ENCODE measurements around the gene PRKCE.
"Not testable (repeated sequence)": the region's sequence is repeated elsewhere in the genome, so short reads cannot be mapped to it uniquely, and the experiment has no call there.

PRKCE gene

DNA sequence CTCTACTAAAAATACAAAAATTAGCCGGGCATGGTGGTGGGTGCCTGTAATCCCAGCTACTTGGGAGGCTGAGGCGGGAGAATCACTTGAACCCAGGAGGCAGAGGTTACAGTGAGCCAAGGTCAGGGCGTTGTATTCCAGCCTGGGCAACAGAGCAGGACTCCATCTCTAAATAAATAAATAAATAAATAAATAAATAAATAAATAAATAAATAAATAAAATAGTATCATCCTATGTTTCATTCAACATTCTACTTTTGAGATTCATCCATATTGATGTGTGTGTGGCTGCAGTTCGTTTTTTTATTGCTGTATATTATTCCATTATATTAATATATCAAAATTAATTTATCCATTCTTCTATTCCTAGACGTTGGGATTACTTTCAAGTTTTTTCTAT lies 207.4 kb downstream of the PRKCE start:
- no CpG with 5 or more reads among the region's 5 CpGs for WGBS (ENCODE audit: extremely low coverage, insufficient coverage, low lambda C conversion rate)
- H3K27ac ChIP-seq (ENCODE audit: low read depth, low read length); DNase-seq; H3K4ac ChIP-seq (ENCODE audit: low read depth, low read length); H2BK120ac ChIP-seq (ENCODE audit: low read depth, low read length); H3K79me2 ChIP-seq (ENCODE audit: control insufficient read depth, insufficient read depth, low read length); H2BK15ac ChIP-seq (replicated peaks; ENCODE audit: low read depth); H3K4me2 ChIP-seq (ENCODE audit: low read length); H3K4me1 ChIP-seq (ENCODE audit: control insufficient read depth, low read depth, low read length); H4K5ac ChIP-seq (ENCODE audit: low read length); H3K18ac ChIP-seq (ENCODE audit: low read length); H3K23ac ChIP-seq (ENCODE audit: low read length); H2BK5ac ChIP-seq (ENCODE audit: low read length); H3K4me3 ChIP-seq (ENCODE audit: low read length); H3K36me3 ChIP-seq (ENCODE audit: control insufficient read depth, insufficient read depth, low read length); H4K8ac ChIP-seq (ENCODE audit: low read depth, low read length); H2AK5ac ChIP-seq (ENCODE audit: low read length); H3K27me3 ChIP-seq (ENCODE audit: insufficient read depth, low read length, poor library complexity); H3K9ac ChIP-seq (ENCODE audit: low read length); H3K79me1 ChIP-seq (ENCODE audit: low read length); H3K56ac ChIP-seq (ENCODE audit: low read length): not testable (repeated sequence)

DNA sequence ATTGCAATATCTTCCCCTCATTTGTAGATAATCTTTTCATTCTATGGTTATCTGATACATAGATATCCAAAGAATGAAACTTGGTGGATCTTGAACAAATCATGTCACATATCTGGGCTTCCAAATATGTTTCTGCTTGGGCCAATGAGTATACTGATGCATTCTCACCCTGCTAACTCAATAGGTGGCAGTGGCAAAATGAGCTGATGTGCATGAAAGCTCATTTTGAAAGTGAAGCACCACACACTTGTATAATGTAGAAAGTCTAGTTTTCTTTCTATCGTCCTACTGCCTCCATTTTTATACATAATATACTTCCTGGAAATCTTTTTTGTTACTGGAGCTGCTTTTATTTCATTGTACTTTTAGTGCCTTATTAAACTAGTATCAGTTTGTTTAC lies 208.2 kb downstream of the PRKCE start:
- H2BK5ac ChIP-seq (ENCODE audit: low read length): no peak overlapping the region
- H3K79me1 ChIP-seq (ENCODE audit: low read length): no peaks in the 10 kb centered on the region
- H3K18ac ChIP-seq (ENCODE audit: low read length): no peak overlapping the region
- no peak for DNase-seq
- H2AK5ac ChIP-seq (ENCODE audit: low read length): no peak overlapping the region
- no peak overlapping the region for H4K5ac ChIP-seq (ENCODE audit: low read length)
- no peak overlapping the region for H3K9ac ChIP-seq (ENCODE audit: low read length)
- no peak overlapping the region for H3K27ac ChIP-seq (ENCODE audit: low read depth, low read length)
- H3K4me1 ChIP-seq (ENCODE audit: control insufficient read depth, low read depth, low read length): no peaks in the 10 kb centered on the region
- WGBS (ENCODE audit: extremely low coverage, insufficient coverage, low lambda C conversion rate): no CpG with 5 or more reads among the region's 1 CpG
- H3K79me2 ChIP-seq (ENCODE audit: control insufficient read depth, insufficient read depth, low read length): no peaks in the 10 kb centered on the region
- no peaks in the 10 kb centered on the region for H3K36me3 ChIP-seq (ENCODE audit: control insufficient read depth, insufficient read depth, low read length)
- H3K4ac ChIP-seq (ENCODE audit: low read depth, low read length): no peak overlapping the region
- no peak overlapping the region for H3K23ac ChIP-seq (ENCODE audit: low read length)
- no peaks in the 10 kb centered on the region for H3K27me3 ChIP-seq (ENCODE audit: insufficient read depth, low read length, poor library complexity)
- no peak overlapping the region for H2BK120ac ChIP-seq (ENCODE audit: low read depth, low read length)
- no peak overlapping the region for H3K4me3 ChIP-seq (ENCODE audit: low read length)
- H2BK15ac ChIP-seq (replicated peaks; ENCODE audit: low read depth): no peak overlapping the region
- H3K56ac ChIP-seq (ENCODE audit: low read length): no peak overlapping the region
- H3K4me2 ChIP-seq (ENCODE audit: low read length): no peak overlapping the region
- no peak overlapping the region for H4K8ac ChIP-seq (ENCODE audit: low read depth, low read length)

DNA sequence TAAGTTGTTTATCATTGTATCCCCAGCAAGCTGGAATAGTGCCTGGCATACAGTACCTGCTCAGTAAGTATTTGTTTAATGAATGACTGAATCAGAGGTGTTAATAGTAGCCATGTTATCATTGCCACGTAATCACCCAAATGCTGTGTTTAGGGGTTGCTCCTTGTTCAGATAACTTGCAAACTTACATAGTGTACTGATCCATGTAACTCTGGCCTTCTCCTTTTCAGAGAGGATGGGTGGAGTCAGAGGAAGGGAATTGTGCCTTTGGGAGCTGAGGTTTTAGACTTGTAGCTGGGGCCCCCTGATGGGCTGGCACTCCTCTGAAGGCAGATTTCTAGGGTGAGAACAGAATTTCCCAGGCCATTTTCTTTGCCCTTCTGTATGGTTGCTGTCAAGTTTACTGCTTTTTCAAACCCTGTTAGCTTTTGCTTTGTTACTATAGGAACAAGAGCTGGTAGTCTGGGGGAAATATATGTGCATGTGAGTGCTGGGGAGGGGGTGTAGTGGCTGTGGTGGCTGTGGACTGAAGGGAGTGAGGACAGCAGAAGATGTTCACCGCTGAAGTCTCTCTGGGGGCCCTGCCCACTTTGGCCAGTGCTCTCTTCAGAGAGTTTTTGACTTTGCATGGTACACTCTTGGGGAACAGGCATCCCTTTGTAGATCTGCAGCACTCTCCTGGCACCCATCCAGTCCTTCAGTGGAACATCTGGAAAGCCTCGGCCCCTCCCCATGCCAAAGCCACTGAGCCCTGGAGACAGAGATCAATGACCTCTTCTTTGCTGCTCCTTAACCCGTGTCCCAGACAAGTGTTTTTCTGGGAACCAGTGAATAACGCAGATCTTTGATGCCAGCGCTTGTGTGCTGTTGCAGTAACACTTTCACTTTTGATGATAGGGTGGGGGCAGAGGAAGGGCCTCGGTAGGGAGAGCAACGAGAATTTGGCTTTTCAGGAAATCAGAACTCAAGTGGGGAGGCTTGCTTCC lies 209.0 kb downstream of the PRKCE start:
- Histone ChIP-seq H3K4me2 (ENCODE audit: low read length) (no peak overlapping the region), H3K23ac (ENCODE audit: low read length) (no peak overlapping the region), H3K4me3 (ENCODE audit: low read length) (no peak overlapping the region), H3K79me1 (ENCODE audit: low read length) (no peaks in the 10 kb centered on the region), H3K4ac (ENCODE audit: low read depth, low read length) (no peak overlapping the region), H3K56ac (ENCODE audit: low read length) (no peak overlapping the region), H2AK5ac (ENCODE audit: low read length) (no peak overlapping the region), H2BK120ac (ENCODE audit: low read depth, low read length) (no peak overlapping the region), H3K36me3 (ENCODE audit: control insufficient read depth, insufficient read depth, low read length) (no peaks in the 10 kb centered on the region), H3K9ac (ENCODE audit: low read length) (no peak overlapping the region), H4K5ac (ENCODE audit: low read length) (no peak overlapping the region), H3K4me1 (ENCODE audit: control insufficient read depth, low read depth, low read length) (no peaks in the 10 kb centered on the region), H3K79me2 (ENCODE audit: control insufficient read depth, insufficient read depth, low read length) (no peaks in the 10 kb centered on the region), H4K8ac (ENCODE audit: low read depth, low read length) (no peak overlapping the region), H3K27me3 (ENCODE audit: insufficient read depth, low read length, poor library complexity) (no peaks in the 10 kb centered on the region), H2BK15ac (replicated peaks; ENCODE audit: low read depth) (no peak overlapping the region), H2BK5ac (ENCODE audit: low read length) (no peak overlapping the region), H3K27ac (ENCODE audit: low read depth, low read length) (no peak overlapping the region), H3K18ac (ENCODE audit: low read length) (no peak overlapping the region)
- DNase-seq: peak; percentile 21
- no CpG with 5 or more reads among the region's 8 CpGs for WGBS (ENCODE audit: extremely low coverage, insufficient coverage, low lambda C conversion rate)

DNA sequence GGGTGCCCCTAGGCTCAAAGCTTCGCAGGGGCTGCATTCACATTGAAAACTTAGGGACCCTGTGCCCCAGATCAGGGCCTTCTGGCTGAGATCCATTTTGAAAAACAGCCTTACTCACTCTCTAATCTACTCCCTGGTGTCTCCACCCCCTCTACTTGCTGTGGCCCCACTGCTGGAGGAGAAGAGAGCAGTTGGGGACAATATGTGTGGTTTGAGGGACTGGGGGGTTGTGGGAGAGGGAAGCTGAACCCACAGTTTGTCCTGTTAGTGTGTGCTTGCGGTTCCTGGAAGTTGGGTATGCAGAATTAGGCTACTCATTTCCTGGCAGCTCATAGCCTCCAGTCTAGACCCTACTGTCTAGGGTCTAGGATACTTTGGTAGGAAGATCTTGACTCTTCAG lies 211.4 kb downstream of the PRKCE start:
- no peak overlapping the region for H3K56ac ChIP-seq (ENCODE audit: low read length)
- H4K8ac ChIP-seq (ENCODE audit: low read depth, low read length): no peak overlapping the region
- H2AK5ac ChIP-seq (ENCODE audit: low read length): no peak overlapping the region
- no peak overlapping the region for H3K4me2 ChIP-seq (ENCODE audit: low read length)
- no peak overlapping the region for H3K4ac ChIP-seq (ENCODE audit: low read depth, low read length)
- H2BK15ac ChIP-seq (replicated peaks; ENCODE audit: low read depth): no peak overlapping the region
- DNase-seq: no peak
- H3K4me3 ChIP-seq (ENCODE audit: low read length): no peak overlapping the region
- no peaks in the 10 kb centered on the region for H3K36me3 ChIP-seq (ENCODE audit: control insufficient read depth, insufficient read depth, low read length)
- H3K27me3 ChIP-seq (ENCODE audit: insufficient read depth, low read length, poor library complexity): no peaks in the 10 kb centered on the region
- no peak overlapping the region for H3K23ac ChIP-seq (ENCODE audit: low read length)
- no CpG with 5 or more reads among the region's 2 CpGs for WGBS (ENCODE audit: extremely low coverage, insufficient coverage, low lambda C conversion rate)
- no peaks in the 10 kb centered on the region for H3K4me1 ChIP-seq (ENCODE audit: control insufficient read depth, low read depth, low read length)
- no peak overlapping the region for H3K9ac ChIP-seq (ENCODE audit: low read length)
- H3K79me2 ChIP-seq (ENCODE audit: control insufficient read depth, insufficient read depth, low read length): no peaks in the 10 kb centered on the region
- no peaks in the 10 kb centered on the region for H3K79me1 ChIP-seq (ENCODE audit: low read length)
- no peak overlapping the region for H4K5ac ChIP-seq (ENCODE audit: low read length)
- H2BK120ac ChIP-seq (ENCODE audit: low read depth, low read length): no peak overlapping the region
- H3K18ac ChIP-seq (ENCODE audit: low read length): no peak overlapping the region
- no peak overlapping the region for H2BK5ac ChIP-seq (ENCODE audit: low read length)
- H3K27ac ChIP-seq (ENCODE audit: low read depth, low read length): no peak overlapping the region

DNA sequence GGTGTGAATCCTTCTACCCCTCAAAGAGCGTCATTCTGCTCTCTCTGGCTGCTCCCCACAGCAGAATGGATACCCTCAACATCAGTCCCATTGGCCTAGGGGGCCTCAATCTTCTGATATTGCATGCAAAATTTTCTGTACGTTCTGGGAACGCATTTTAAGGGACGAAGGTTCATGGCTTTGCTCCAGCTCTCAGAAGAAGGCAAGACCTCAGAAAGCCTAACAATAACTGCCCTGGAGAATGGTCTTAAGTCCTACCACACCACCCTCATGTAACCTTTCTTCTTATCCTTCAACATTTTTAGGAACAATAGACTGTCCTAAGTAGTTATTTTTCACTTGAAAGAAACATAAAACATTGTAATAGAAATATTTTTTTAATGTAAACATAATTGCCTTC lies 212.6 kb downstream of the PRKCE start:
- no peaks in the 10 kb centered on the region for H3K79me1 ChIP-seq (ENCODE audit: low read length)
- no peak overlapping the region for H2BK120ac ChIP-seq (ENCODE audit: low read depth, low read length)
- H2AK5ac ChIP-seq (ENCODE audit: low read length): no peak overlapping the region
- H4K5ac ChIP-seq (ENCODE audit: low read length): no peak overlapping the region
- no peaks in the 10 kb centered on the region for H3K79me2 ChIP-seq (ENCODE audit: control insufficient read depth, insufficient read depth, low read length)
- H3K36me3 ChIP-seq (ENCODE audit: control insufficient read depth, insufficient read depth, low read length): no peaks in the 10 kb centered on the region
- no peak for DNase-seq
- H3K4me2 ChIP-seq (ENCODE audit: low read length): no peak overlapping the region
- H4K8ac ChIP-seq (ENCODE audit: low read depth, low read length): no peak overlapping the region
- H3K18ac ChIP-seq (ENCODE audit: low read length): no peak overlapping the region
- no peak overlapping the region for H2BK15ac ChIP-seq (replicated peaks; ENCODE audit: low read depth)
- no peak overlapping the region for H3K27ac ChIP-seq (ENCODE audit: low read depth, low read length)
- H3K4me1 ChIP-seq (ENCODE audit: control insufficient read depth, low read depth, low read length): no peaks in the 10 kb centered on the region
- no peak overlapping the region for H3K9ac ChIP-seq (ENCODE audit: low read length)
- no peak overlapping the region for H3K4me3 ChIP-seq (ENCODE audit: low read length)
- H3K4ac ChIP-seq (ENCODE audit: low read depth, low read length): no peak overlapping the region
- no peaks in the 10 kb centered on the region for H3K27me3 ChIP-seq (ENCODE audit: insufficient read depth, low read length, poor library complexity)
- no peak overlapping the region for H2BK5ac ChIP-seq (ENCODE audit: low read length)
- no peak overlapping the region for H3K56ac ChIP-seq (ENCODE audit: low read length)
- no CpG with 5 or more reads among the region's 4 CpGs for WGBS (ENCODE audit: extremely low coverage, insufficient coverage, low lambda C conversion rate)
- no peak overlapping the region for H3K23ac ChIP-seq (ENCODE audit: low read length)

DNA sequence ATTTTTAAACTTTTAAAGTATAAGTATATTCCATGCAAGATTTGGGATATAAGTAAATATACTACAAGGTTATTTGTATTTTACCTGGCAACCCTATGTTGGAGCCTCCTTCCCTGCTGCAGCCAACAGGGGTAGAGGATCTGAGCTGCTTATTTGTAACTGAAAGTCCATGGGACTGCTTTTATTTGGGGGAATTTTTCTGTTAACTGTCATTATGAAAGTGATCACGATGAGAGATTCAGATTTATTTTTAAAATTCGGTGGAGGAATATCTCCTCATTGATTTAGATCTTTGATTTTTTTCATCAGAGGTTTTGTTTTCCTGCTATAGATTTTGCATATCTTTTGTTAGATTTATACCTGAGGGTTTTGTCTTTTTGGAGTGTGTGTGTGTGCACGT lies 215.9 kb downstream of the PRKCE start:
- H3K4me3 ChIP-seq (ENCODE audit: low read length): no peak overlapping the region
- H4K8ac ChIP-seq (ENCODE audit: low read depth, low read length): no peak overlapping the region
- H3K79me1 ChIP-seq (ENCODE audit: low read length): no peaks in the 10 kb centered on the region
- WGBS (ENCODE audit: extremely low coverage, insufficient coverage, low lambda C conversion rate): no CpG with 5 or more reads among the region's 3 CpGs
- no peak overlapping the region for H3K4me2 ChIP-seq (ENCODE audit: low read length)
- no peaks in the 10 kb centered on the region for H3K36me3 ChIP-seq (ENCODE audit: control insufficient read depth, insufficient read depth, low read length)
- no peak overlapping the region for H3K56ac ChIP-seq (ENCODE audit: low read length)
- H2BK120ac ChIP-seq (ENCODE audit: low read depth, low read length): no peak overlapping the region
- H3K79me2 ChIP-seq (ENCODE audit: control insufficient read depth, insufficient read depth, low read length): no peaks in the 10 kb centered on the region
- no peak overlapping the region for H3K18ac ChIP-seq (ENCODE audit: low read length)
- no peak overlapping the region for H3K27ac ChIP-seq (ENCODE audit: low read depth, low read length)
- H3K23ac ChIP-seq (ENCODE audit: low read length): no peak overlapping the region
- H3K9ac ChIP-seq (ENCODE audit: low read length): no peak overlapping the region
- DNase-seq: no peak
- H3K4me1 ChIP-seq (ENCODE audit: control insufficient read depth, low read depth, low read length): no peaks in the 10 kb centered on the region
- H2BK15ac ChIP-seq (replicated peaks; ENCODE audit: low read depth): no peak overlapping the region
- no peak overlapping the region for H2AK5ac ChIP-seq (ENCODE audit: low read length)
- H2BK5ac ChIP-seq (ENCODE audit: low read length): no peak overlapping the region
- H3K4ac ChIP-seq (ENCODE audit: low read depth, low read length): no peak overlapping the region
- no peak overlapping the region for H4K5ac ChIP-seq (ENCODE audit: low read length)
- no peaks in the 10 kb centered on the region for H3K27me3 ChIP-seq (ENCODE audit: insufficient read depth, low read length, poor library complexity)
